ENCODE data around the gene MRI1. TPM values are rescaled to one million over a fixed set of nuclear protein-coding genes. Genes with fewer than 3 reads are reported as not detected.

The MRI1 gene
- total and polyA plus RNA-seq, 2 donors (not counting 1 experiment from before 2014, with no cell fraction given): 75.5 to 118 TPM

- CTCF ChIA-PET: interaction anchor here (1.4 kb wide), 1 partner anchor 13 kb away, joined by 3 read pairs; a partner anchor contains a TSS
- no peak overlapping the region for H3K4me3 Mint-ChIP-seq
- H3K27me3 Mint-ChIP-seq: no peaks in the 10 kb centered on the region
- no peak overlapping the region for H3K27ac ChIP-seq (ENCODE audit: low read length in 2 of 2)
- H3K4me3 ChIP-seq (ENCODE audit: control extremely low read depth in 1 of 5, extremely low read depth in 1 of 5, insufficient read depth in 1 of 5, low read depth in 2 of 5, low read length in 4 of 5): no peak overlapping the region
- no peaks in the 10 kb centered on the region for H4K20me1 ChIP-seq (ENCODE audit: control insufficient read depth, insufficient read depth, low read length, poor library complexity, severe bottlenecking)
- H3K27me3 ChIP-seq (replicated peaks in 1 of 4; ENCODE audit: control extremely low read depth in 1 of 4, control insufficient read depth in 3 of 4, insufficient read depth in 4 of 4, low read length in 3 of 4): no peaks in the 10 kb centered on the region
- H3K9ac ChIP-seq (ENCODE audit: low read length): no peak overlapping the region
- no peak for TF ChIP-seq CTCF (IDR thresholded peaks at IDR 0.05)
- no peak for TF ChIP-seq EZH2 (IDR thresholded peaks at IDR 0.05; ENCODE audit: borderline replicate concordance, insufficient read depth, low read depth, low read length, poor library complexity, severe bottlenecking)
- H3K36me3 ChIP-seq (replicated peaks in 1 of 2; ENCODE audit: control extremely low read depth in 1 of 2, control insufficient read depth in 1 of 2, extremely low read depth in 1 of 2, insufficient read depth in 2 of 2, low read length in 1 of 2): no peaks in the 10 kb centered on the region
- no peaks in the 10 kb centered on the region for H3K9me3 ChIP-seq (ENCODE audit: control extremely low read depth in 1 of 3, control insufficient read depth in 2 of 3, insufficient read depth in 1 of 3, low read length in 2 of 3)
- 100% methylated on average over 2 of the region's 2 CpGs for WGBS (ENCODE audit: insufficient coverage)
- peaks cover 3% of the 10 kb centered on the region for H3K79me2 ChIP-seq (ENCODE audit: control insufficient read depth, insufficient read depth, low read length)
- no peak overlapping the region for H3K27ac Mint-ChIP-seq
- no peak for ATAC-seq (ENCODE audit: low read depth)
- H3K4me1 Mint-ChIP-seq: peaks cover 16% of the 10 kb centered on the region
- no peaks in the 10 kb centered on the region for H3K9me3 Mint-ChIP-seq (ENCODE audit: insufficient read depth)
- no peak overlapping the region for H3K4me2 ChIP-seq (replicated peaks; ENCODE audit: low read depth, low read length, poor library complexity, severe bottlenecking)
- intact Hi-C loops (cut with micrococcal nuclease): no loop called here
- H3K4me1 ChIP-seq (ENCODE audit: control insufficient read depth in 2 of 2, insufficient read depth in 2 of 2, low read length in 2 of 2): peaks cover 6 to 22% of the 10 kb centered on the region in 2 donors
- DNase-seq: no peak
- POLR2A ChIA-PET: interaction anchor here (0.7 kb wide), 2 partner anchors 40 to 99 kb away, joined by 4 to 5 read pairs; no protein-coding TSS in a partner anchor
- no peak overlapping the region for H2AFZ ChIP-seq (ENCODE audit: insufficient read depth, low read depth, low read length, poor library complexity, severe bottlenecking)
Observed at GRCh38 chr19:13734751-13735150, 29.6 kb upstream of the MRI1 start.

- ATAC-seq (ENCODE audit: low read depth): no peak
- H3K9me3 Mint-ChIP-seq (ENCODE audit: insufficient read depth): no peaks in the 10 kb centered on the region
- H3K4me3 Mint-ChIP-seq: no peak overlapping the region
- Histone ChIP-seq H2AFZ (ENCODE audit: insufficient read depth, low read depth, low read length, poor library complexity, severe bottlenecking) (no peak overlapping the region), H3K27ac (ENCODE audit: low read length in 2 of 2) (no peak overlapping the region), H3K9ac (ENCODE audit: low read length) (no peak overlapping the region), H3K9me3 (ENCODE audit: control extremely low read depth in 1 of 3, control insufficient read depth in 2 of 3, insufficient read depth in 1 of 3, low read length in 2 of 3) (no peaks in the 10 kb centered on the region), H3K79me2 (ENCODE audit: control insufficient read depth, insufficient read depth, low read length) (no peaks in the 10 kb centered on the region), H4K20me1 (ENCODE audit: control insufficient read depth, insufficient read depth, low read length, poor library complexity, severe bottlenecking) (no peaks in the 10 kb centered on the region), H3K36me3 (replicated peaks in 1 of 2; ENCODE audit: control extremely low read depth in 1 of 2, control insufficient read depth in 1 of 2, extremely low read depth in 1 of 2, insufficient read depth in 2 of 2, low read length in 1 of 2) (no peaks in the 10 kb centered on the region), H3K27me3 (replicated peaks in 1 of 4; ENCODE audit: control extremely low read depth in 1 of 4, control insufficient read depth in 3 of 4, insufficient read depth in 4 of 4, low read length in 3 of 4) (no peaks in the 10 kb centered on the region), H3K4me3 (ENCODE audit: control extremely low read depth in 1 of 5, extremely low read depth in 1 of 5, insufficient read depth in 1 of 5, low read depth in 2 of 5, low read length in 4 of 5) (no peak overlapping the region), H3K4me1 (ENCODE audit: control insufficient read depth in 2 of 2, insufficient read depth in 2 of 2, low read length in 2 of 2) (no peaks in the 10 kb centered on the region), H3K4me2 (replicated peaks; ENCODE audit: low read depth, low read length, poor library complexity, severe bottlenecking) (no peak overlapping the region)
- H3K27me3 Mint-ChIP-seq: no peaks in the 10 kb centered on the region
- DNase-seq: no peak
- CTCF ChIA-PET: interaction anchor here (0.6 to 0.8 kb wide), 2 partner anchors 124 to 125 kb away, joined by 3 read pairs; no protein-coding TSS in a partner anchor
- intact Hi-C loops (cut with micrococcal nuclease): no loop called here
- no CpG with 5 or more reads among the region's 1 CpG for WGBS (ENCODE audit: insufficient coverage)
- TF ChIP-seq EZH2 (IDR thresholded peaks at IDR 0.05; ENCODE audit: borderline replicate concordance, insufficient read depth, low read depth, low read length, poor library complexity, severe bottlenecking): no peak
- TF ChIP-seq CTCF (IDR thresholded peaks at IDR 0.05): no peak
- POLR2A ChIA-PET: no interaction called here
- H3K27ac Mint-ChIP-seq: no peak overlapping the region
- no peaks in the 10 kb centered on the region for H3K4me1 Mint-ChIP-seq
Observed at GRCh38 chr19:13738073-13738472, 26.2 kb upstream of the MRI1 start.

All from B cell (primary cell).